PC-3 (cell line): ENCODE measurements around the gene FAM174B. TPM values are rescaled to one million over a fixed set of nuclear protein-coding genes. Genes with fewer than 3 reads are reported as not detected.

ENCODE experiments used
- ATAC-seq: fragments of 200-7000 bp; cut with Tn5 transposase; 2 replicates; pipeline ENCODE4 v1.9.1; 2020; ENCODE audit warnings: mild to moderate bottlenecking, moderate library complexity
- BruUV-seq: library from RNA; stranded (reverse); fragments of 400-500 nt; replicated peaks from 2 replicates; lab custom pipeline; 2021; lab: Mats Ljungman, UMichigan
- CTCF ChIA-PET: fragments of 300-600 bp; sonication (Branson Sonifier 250); formaldehyde crosslinking; loops from one replicate; lab custom pipeline; 2022; ENCODE audit warnings: antibody characterized with exemption; lab: Charles Lee
- POLR2A ChIA-PET: fragments of 300-600 bp; sonication (Branson Sonifier 250); formaldehyde crosslinking; loops from one replicate; lab custom pipeline; 2022; ENCODE audit warnings: antibody characterized with exemption; ENCODE audit not compliant: unreplicated experiment; lab: Charles Lee
- DNase-seq: peaks from one replicate; pipeline ENCODE4 v3.0.0-alpha.2; 2015
- H2AFZ ChIP-seq: fragments of 300-600 bp; sonication (generic); 2 replicates; pipeline ENCODE4 v1.6.0; 2016; ENCODE audit warnings: antibody characterized with exemption, low read length
- H3F3A ChIP-seq: fragments of 300-600 bp; sonication (generic); one replicate; pipeline ENCODE4 v1.6.0; 2017; ENCODE audit warnings: antibody characterized with exemption, low read length, control low read depth, mild to moderate bottlenecking; ENCODE audit not compliant: unreplicated experiment
- H3K27ac ChIP-seq: fragments of 300-600 bp; sonication (generic); 2 replicates; pipeline ENCODE4 v1.5.1; 2016; ENCODE audit warnings: mild to moderate bottlenecking, low read length
- H3K27me3 ChIP-seq: fragments of 300-600 bp; sonication (generic); 2 replicates; pipeline ENCODE4 v1.6.1; 2016; ENCODE audit warnings: low read length, mixed read lengths
- H3K36me3 ChIP-seq: fragments of 300-600 bp; sonication (generic); 2 replicates; pipeline ENCODE4 v1.6.1; 2016; ENCODE audit warnings: low read depth, mixed run types, low read length, mixed read lengths
- H3K4me1 ChIP-seq: fragments of 300-600 bp; sonication (generic); 2 replicates; pipeline ENCODE4 v1.5.1; 2016; ENCODE audit warnings: low read length; ENCODE audit not compliant: insufficient read depth
- H3K4me2 ChIP-seq: fragments of 300-600 bp; sonication (generic); 2 replicates; pipeline ENCODE4 v1.6.0; 2016; ENCODE audit warnings: low read length
- H3K4me3 ChIP-seq: fragments of 300-600 bp; sonication (generic); 2 replicates; pipeline ENCODE4 v1.5.1; 2016; ENCODE audit warnings: mild to moderate bottlenecking, low read length, mixed read lengths
- H3K79me2 ChIP-seq: fragments of 300-600 bp; sonication (generic); 2 replicates; pipeline ENCODE4 v1.6.1; 2017; ENCODE audit warnings: low read length, mixed read lengths
- H3K9ac ChIP-seq: fragments of 300-600 bp; sonication (generic); 2 replicates; pipeline ENCODE4 v1.6.0; 2016; ENCODE audit warnings: mild to moderate bottlenecking, low read length
- H3K9me2 ChIP-seq: fragments of 300-600 bp; sonication (generic); replicated peaks from 2 replicates; pipeline ENCODE4 v1.6.1; 2016; ENCODE audit warnings: mixed run types, low read length, mixed read lengths
- H3K9me3 ChIP-seq: fragments of 300-600 bp; sonication (generic); 2 replicates; pipeline ENCODE4 v1.6.1; 2016; ENCODE audit warnings: low read length, mixed read lengths
- H4K20me1 ChIP-seq: fragments of 300-600 bp; sonication (generic); 2 replicates; pipeline ENCODE4 v1.6.1; 2016; ENCODE audit warnings: low read length, mixed read lengths
- CTCF ChIP-seq: fragments of 300-600 bp; sonication (generic); conservative IDR thresholded peaks from 2 replicates; pipeline ENCODE4 v1.5.1; 2017; ENCODE audit warnings: antibody characterized with exemption, low read depth, mild to moderate bottlenecking, low read length
- EZH2 ChIP-seq: fragments of 300-600 bp; sonication (generic); IDR thresholded peaks from one replicate; pipeline ENCODE4 v1.6.1; 2017; ENCODE audit warnings: antibody characterized with exemption, mild to moderate bottlenecking, low read length; ENCODE audit not compliant: unreplicated experiment
- EZH2phosphoT487 ChIP-seq: fragments of 300-600 bp; sonication (generic); IDR thresholded peaks from 2 replicates; pipeline ENCODE4 v1.6.1; 2018; ENCODE audit warnings: mild to moderate bottlenecking, antibody characterized with exemption, low read length, borderline replicate concordance
- intact Hi-C: fragments of 100-400 bp; cut with micrococcal nuclease; formaldehyde crosslinking; loops from 2 replicates; pipeline ENCODE4 v1.9.0; 2023
- total RNA-seq: library from RNA; depleted of rRNA; stranded (reverse); fragments of >200 nt; gene quantifications from 2 replicates; pipeline ENCODE4 v1.2.3, GENCODE V29; 2014

The FAM174B gene
- total RNA-seq, 1 experiment from 2014 or later = 9.6 TPM

GRCh38 chr15:92653366-92653765, 2.2 kb downstream of the FAM174B start:
- H3K9ac ChIP-seq = no peak overlapping the region
- no peak for TF ChIP-seq EZH2
- no peak for TF ChIP-seq CTCF
- no peak for TF ChIP-seq EZH2phosphoT487
- intact Hi-C loops = no loop called here
- POLR2A ChIA-PET = interaction anchor here (0.5 kb wide), 1 partner anchor 62 kb away, joined by 3 read pairs; no protein-coding TSS in a partner anchor
- ATAC-seq = no peak
- DNase-seq = no peak
- H3K9me3 ChIP-seq = no peaks in the 10 kb centered on the region
- no peak overlapping the region for H2AFZ ChIP-seq
- H3K27ac ChIP-seq = peak overlapping the region; percentile 14; the same call in 1 of the 2 replicates
- peaks cover 38% of the 10 kb centered on the region for H3K4me1 ChIP-seq
- H3K4me2 ChIP-seq = peak overlapping the region; percentile 81
- H3K36me3 ChIP-seq = no peaks in the 10 kb centered on the region; the same call in 1 of the 2 replicates
- no TSS peak for BruUV-seq
- CTCF ChIA-PET = no interaction called here
- H3K4me3 ChIP-seq = peak overlapping the region; percentile 74; the same call in 1 of the 2 replicates
- H3F3A ChIP-seq = no peaks in the 10 kb centered on the region
- no peaks in the 10 kb centered on the region for H3K27me3 ChIP-seq
- H4K20me1 ChIP-seq = no peaks in the 10 kb centered on the region
- no peaks in the 10 kb centered on the region for H3K9me2 ChIP-seq
- peaks cover 67% of the 10 kb centered on the region for H3K79me2 ChIP-seq

GRCh38 chr15:92652576-92652966, 3.0 kb downstream of the FAM174B start:
- Histone ChIP-seq H3F3A (no peaks in the 10 kb centered on the region), H3K27ac (peak overlapping the region; percentile 14), H2AFZ (no peak overlapping the region), H3K27me3 (no peaks in the 10 kb centered on the region), H3K79me2 (peaks cover 75% of the 10 kb centered on the region), H3K9ac (no peak overlapping the region), H3K4me1 (peaks cover 38% of the 10 kb centered on the region), H3K9me3 (no peaks in the 10 kb centered on the region; the same call in 1 of the 2 replicates), H4K20me1 (no peaks in the 10 kb centered on the region), H3K9me2 (no peaks in the 10 kb centered on the region), H3K36me3 (no peaks in the 10 kb centered on the region; the same call in 1 of the 2 replicates), H3K4me2 (peak overlapping the region; percentile 81), H3K4me3 (peak overlapping the region; percentile 39; the same call in 1 of the 2 replicates)
- TF ChIP-seq EZH2phosphoT487 (no peak), EZH2 (no peak), CTCF (no peak)
- CTCF ChIA-PET = no interaction called here
- POLR2A ChIA-PET = interaction anchor here (0.5 kb wide), 1 partner anchor 62 kb away, joined by 3 read pairs; no protein-coding TSS in a partner anchor
- no TSS peak for BruUV-seq
- ATAC-seq = no peak
- intact Hi-C loops = no loop called here
- DNase-seq = peak; percentile 38

- Histone ChIP-seq H4K20me1 (no peaks in the 10 kb centered on the region), H3K4me3 (peak overlapping the region; percentile 39; the same call in 1 of the 2 replicates), H2AFZ (no peak overlapping the region), H3K27me3 (no peaks in the 10 kb centered on the region), H3K9me2 (no peaks in the 10 kb centered on the region), H3K9me3 (no peaks in the 10 kb centered on the region; the same call in 1 of the 2 replicates), H3K4me2 (peak overlapping the region; percentile 81), H3K36me3 (no peaks in the 10 kb centered on the region; the same call in 1 of the 2 replicates), H3K79me2 (peaks cover 80% of the 10 kb centered on the region), H3K27ac (0 out of 2 replicates have a peak overlapping the region, but pooled peaks have one; percentile 5), H3K9ac (no peak overlapping the region), H3K4me1 (peaks cover 38% of the 10 kb centered on the region), H3F3A (no peaks in the 10 kb centered on the region)
- no peak for ATAC-seq
- ChIA-PET CTCF (no interaction called here), POLR2A (no interaction called here)
- no TSS peak for BruUV-seq
- no peak for DNase-seq
- intact Hi-C loops = no loop called here
- TF ChIP-seq CTCF (no peak), EZH2 (no peak), EZH2phosphoT487 (no peak)
Measured at GRCh38 chr15:92651877-92652575, 3.5 kb downstream of the FAM174B start.
